H1 (cell line): ENCODE measurements around the gene ARHGAP22. TPM values are rescaled to one million over a fixed set of nuclear protein-coding genes. Genes with fewer than 3 reads are reported as not detected.

Experiments used
- CTCF ChIA-PET: fragments of 300-600 bp; sonication (Branson Sonifier 250); formaldehyde crosslinking; loops from one replicate; lab custom pipeline; 2021; ENCODE audit not compliant: partially characterized antibody; lab: Charles Lee
- POLR2A ChIA-PET: fragments of 300-600 bp; sonication (Branson Sonifier 250); formaldehyde crosslinking; loops from one replicate; lab custom pipeline; 2021; ENCODE audit warnings: inconsistent platforms; ENCODE audit not compliant: partially characterized antibody; lab: Charles Lee
- DNase-seq, 2 experiments: peaks; one replicate each; pipeline versions ENCODE4 v3.0.0 to v3.0.0-alpha.2; 2010 to 2022; ENCODE audit warnings: low spot score in 2 of 2, low read depth in 1 of 2, mixed read lengths in 1 of 2
- FAIRE-seq: peaks from 2 replicates; lab custom pipeline; 2011; peaks lifted over from hg19 to GRCh38; lab: Jason Lieb, UNC
- H2AFZ ChIP-seq: 2 replicates; pipeline ENCODE4 v1.8.1; 2012; ENCODE audit warnings: low read length, inconsistent platforms
- H2AK5ac ChIP-seq: 2 replicates; pipeline ENCODE4 v1.6.1; 2013; ENCODE audit warnings: low read depth, low read length
- H2BK120ac ChIP-seq: replicated peaks from 2 replicates; pipeline ENCODE3; 2013; ENCODE audit warnings: low read depth, low read length, inconsistent platforms
- H2BK12ac ChIP-seq: 2 replicates; pipeline ENCODE4 v1.6.1; 2013; ENCODE audit warnings: low read depth, low read length
- H2BK15ac ChIP-seq: 2 replicates; pipeline ENCODE4 v1.6.1; 2013; ENCODE audit warnings: low read length
- H2BK20ac ChIP-seq: 2 replicates; pipeline ENCODE4 v1.6.1; 2013; ENCODE audit warnings: low read length
- H2BK5ac ChIP-seq: 2 replicates; pipeline ENCODE4 v1.6.1; 2013; ENCODE audit warnings: low read depth, low read length
- H3K14ac ChIP-seq: 2 replicates; pipeline ENCODE4 v1.6.1; 2013; ENCODE audit warnings: inconsistent platforms; ENCODE audit not compliant: insufficient read length
- H3K18ac ChIP-seq: 2 replicates; pipeline ENCODE4 v1.6.1; 2013; ENCODE audit warnings: low read length; ENCODE audit errors: extremely low read depth
- H3K23ac ChIP-seq: 2 replicates; pipeline ENCODE4 v1.6.1; 2013; ENCODE audit warnings: inconsistent platforms; ENCODE audit not compliant: insufficient read length
- H3K23me2 ChIP-seq: 2 replicates; pipeline ENCODE4 v1.6.1; 2013; ENCODE audit warnings: low read depth, low read length
- H3K27ac ChIP-seq: 2 replicates; pipeline ENCODE4 v1.6.1; 2011; ENCODE audit warnings: low read depth, low read length, inconsistent platforms
- H3K27me3 ChIP-seq, 4 experiments: replicated peaks in 1 of 4; 1 replicate in 1 of 4; 2 replicates in 3 of 4; pipeline versions ENCODE4 v1.6.1 to v1.8.1; 2011 to 2013; ENCODE audit warnings: low read length in 3 of 4, mild to moderate bottlenecking in 3 of 4, inconsistent platforms in 2 of 4, mixed read lengths in 2 of 4, moderate library complexity in 1 of 4; ENCODE audit not compliant: control insufficient read depth in 3 of 4, insufficient read depth in 3 of 4; ENCODE audit errors: extremely low read depth in 1 of 4
- H3K36me3 ChIP-seq, 4 experiments: 2 replicates each; pipeline versions ENCODE4 v1.6.1 to v1.8.1; 2011 to 2013; ENCODE audit warnings: mild to moderate bottlenecking in 4 of 4, low read length in 3 of 4, moderate library complexity in 2 of 4, control low read depth in 1 of 4, inconsistent platforms in 1 of 4; ENCODE audit not compliant: insufficient read depth in 4 of 4, control insufficient read depth in 2 of 4
- H3K4ac ChIP-seq: replicated peaks from 2 replicates; pipeline ENCODE3; 2013; ENCODE audit warnings: low read length, low read depth, mixed read lengths, inconsistent platforms; ENCODE audit not compliant: insufficient read length
- H3K4me1 ChIP-seq, 4 experiments: replicated peaks in 1 of 4; 1 replicate in 1 of 4; 2 replicates in 3 of 4; pipeline versions ENCODE4 v1.6.1 to v1.8.1; 2011 to 2013; ENCODE audit warnings: low read length in 3 of 4, inconsistent platforms in 2 of 4, mixed read lengths in 1 of 4; ENCODE audit not compliant: insufficient read depth in 4 of 4, control insufficient read depth in 3 of 4
- H3K4me2 ChIP-seq, 2 experiments: 2 replicates each; pipeline versions ENCODE4 v1.6.1 to v1.8.1; 2011 to 2013; ENCODE audit warnings: low read depth in 2 of 2, low read length in 2 of 2, control low read depth in 1 of 2, inconsistent platforms in 1 of 2, mild to moderate bottlenecking in 1 of 2; ENCODE audit not compliant: insufficient read depth in 1 of 2
- H3K4me3 ChIP-seq, 4 experiments: fragments of 200-600, 300-600 bp in 1 of 4; sonication (generic), shearing (Covaris generic), sonication (Bioruptor Twin) in 1 of 4; 2 replicates each; pipeline versions ENCODE4 v1.5.1 to v1.8.1; 2011 to 2016; ENCODE audit warnings: low read length in 4 of 4, low read depth in 3 of 4, control low read depth in 2 of 4, inconsistent platforms in 2 of 4, mild to moderate bottlenecking in 2 of 4, mixed read lengths in 1 of 4, moderate library complexity in 1 of 4; ENCODE audit not compliant: insufficient read depth in 2 of 4; ENCODE audit errors: extremely low read depth in 1 of 4
- H3K56ac ChIP-seq: replicated peaks from 2 replicates; pipeline ENCODE3; 2013; ENCODE audit warnings: low read depth, mild to moderate bottlenecking, mixed read lengths, low read length, inconsistent platforms; ENCODE audit not compliant: insufficient read length
- H3K79me1 ChIP-seq: 2 replicates; pipeline ENCODE4 v1.6.1; 2013; ENCODE audit warnings: low read depth, low read length, control low read depth
- H3K79me2 ChIP-seq, 2 experiments: 2 replicates each; pipeline versions ENCODE4 v1.6.1 to v1.8.1; 2012 to 2013; ENCODE audit warnings: low read length in 2 of 2, mild to moderate bottlenecking in 2 of 2, inconsistent platforms in 1 of 2; ENCODE audit not compliant: insufficient read depth in 2 of 2, control insufficient read depth in 1 of 2
- H3K9ac ChIP-seq, 4 experiments: replicated peaks in 1 of 4; 1 replicate in 1 of 4; 2 replicates in 3 of 4; pipeline versions ENCODE4 v1.6.1 to v1.8.1; 2011 to 2013; ENCODE audit warnings: low read depth in 3 of 4, low read length in 3 of 4, control low read depth in 2 of 4, mild to moderate bottlenecking in 2 of 4, moderate library complexity in 2 of 4, inconsistent platforms in 1 of 4; ENCODE audit errors: extremely low read depth in 1 of 4
- H3K9me3 ChIP-seq, 2 experiments: 2 replicates each; pipeline versions ENCODE4 v1.6.1 to v1.8.1; 2012 to 2013; ENCODE audit warnings: mild to moderate bottlenecking in 2 of 2, moderate library complexity in 2 of 2, control low read depth in 1 of 2, inconsistent platforms in 1 of 2, low read depth in 1 of 2, low read length in 1 of 2, mixed read lengths in 1 of 2; ENCODE audit not compliant: insufficient read depth in 2 of 2
- H4K20me1 ChIP-seq, 2 experiments: replicated peaks in 1 of 2; 2 replicates each; pipeline versions ENCODE3 to v1.8.1; 2011 to 2013; ENCODE audit warnings: inconsistent platforms in 2 of 2, low read length in 2 of 2, mild to moderate bottlenecking in 1 of 2; ENCODE audit not compliant: insufficient read depth in 2 of 2, control insufficient read depth in 1 of 2
- H4K5ac ChIP-seq: 2 replicates; pipeline ENCODE4 v1.6.1; 2013; ENCODE audit warnings: low read length, low read depth, mixed read lengths, inconsistent platforms; ENCODE audit not compliant: insufficient read length
- H4K8ac ChIP-seq: 2 replicates; pipeline ENCODE4 v1.8.0; 2013; ENCODE audit warnings: mild to moderate bottlenecking, moderate library complexity, low read length, inconsistent platforms; ENCODE audit not compliant: insufficient read depth; ENCODE audit errors: extremely low read depth
- H4K91ac ChIP-seq: replicated peaks from 2 replicates; pipeline ENCODE3; 2013; ENCODE audit warnings: low read length, mixed read lengths, inconsistent platforms; ENCODE audit not compliant: insufficient read length
- BCL11A ChIP-seq, 2 experiments: IDR thresholded peaks; one replicate each; pipeline ENCODE4 v1.6.1; 2011; ENCODE audit warnings: low read depth in 2 of 2, low read length in 2 of 2, mild to moderate bottlenecking in 2 of 2
- CREB1 ChIP-seq: IDR thresholded peaks from 2 replicates; pipeline ENCODE4 v1.6.1; 2012; ENCODE audit warnings: inconsistent platforms
- NANOG ChIP-seq: IDR thresholded peaks from 2 replicates; pipeline ENCODE4 v1.6.1; 2011; ENCODE audit warnings: low read length, low read depth, mild to moderate bottlenecking, inconsistent platforms; ENCODE audit not compliant: insufficient read depth, poor library complexity, severe bottlenecking
- NRF1 ChIP-seq: IDR thresholded peaks from 2 replicates; pipeline ENCODE4 v1.6.1; 2011; ENCODE audit warnings: mild to moderate bottlenecking, low read depth, low read length, improper control_type of control experiment
- POU5F1 ChIP-seq: IDR thresholded peaks from 2 replicates; pipeline ENCODE4 v1.6.1; 2011; ENCODE audit warnings: low read depth, mild to moderate bottlenecking, low read length, moderate library complexity
- SIX5 ChIP-seq: IDR thresholded peaks from 2 replicates; pipeline ENCODE4 v1.6.1; 2011; ENCODE audit warnings: mild to moderate bottlenecking, low read depth, low read length
- SP4 ChIP-seq: IDR thresholded peaks from 2 replicates; pipeline ENCODE4 v1.6.1; 2012; ENCODE audit warnings: low read length, inconsistent platforms
- TAF1 ChIP-seq: IDR thresholded peaks from 2 replicates; pipeline ENCODE4 v1.6.1; 2011; ENCODE audit warnings: mild to moderate bottlenecking, low read depth, low read length
- TBP ChIP-seq: IDR thresholded peaks from 2 replicates; pipeline ENCODE4 v1.6.1; 2011; ENCODE audit warnings: low read depth, low read length, improper control_type of control experiment
- ZNF274 ChIP-seq: IDR thresholded peaks from 2 replicates; pipeline ENCODE4 v1.7.0; 2012; ENCODE audit warnings: low read length, borderline replicate concordance; ENCODE audit errors: extremely low read depth
- WGBS, 2 experiments: shearing (Covaris generic) in 1 of 2; methylation state at CpG; one replicate each; pipeline versions ENCODE4 v1.1.6 to v1.1.7; 2013 to 2015; ENCODE audit warnings: low lambda C conversion rate in 2 of 2, mixed read lengths in 2 of 2, inconsistent platforms in 1 of 2, low coverage in 1 of 2, missing lambda C conversion rate in 1 of 2; ENCODE audit not compliant: insufficient replicate concordance in 2 of 2, insufficient coverage in 1 of 2, insufficient read length in 1 of 2; ENCODE audit errors: extremely low coverage in 1 of 2, missing lambda C conversion rate in 1 of 2; 5-methylcytosine and 5-hydroxymethylcytosine counted together
- polyA plus RNA-seq, 7 experiments: library from polyadenylated mRNA; depleted of rRNA in 3 of 7; stranded (reverse) in 5 of 7; unstranded in 2 of 7; fragments of >200 nt in 5 of 7; fragments of 200-250 nt in 2 of 7; gene quantifications; 1 replicate in 5 of 7; 2 replicates in 1 of 7; 4 replicates in 1 of 7; pipeline versions ENCODE4 v1.2.1 to v1.2.3, GENCODE V29; 2011 to 2013; ENCODE audit warnings: missing spikeins in 2 of 7, mixed read lengths in 2 of 7
- total RNA-seq: library from RNA; stranded (reverse); fragmentation: NEBNext Ultra II Directional; extraction: Animal tissue kit (Norgen Biotek cat#: 25700); gene quantifications from 2 replicates; pipeline ENCODE4 v1.2.1, GENCODE V29; 2021
- TF ChIP-seq, protein P1 (sequence below): IDR thresholded peaks from 2 replicates; pipeline ENCODE4 v1.6.1; 2011; ENCODE audit warnings: low read depth, mild to moderate bottlenecking, low read length; ENCODE audit not compliant: insufficient read depth
- TF ChIP-seq, protein P2 (sequence below): IDR thresholded peaks from 2 replicates; pipeline ENCODE4 v1.6.1; 2012; ENCODE audit warnings: inconsistent platforms

The ARHGAP22 gene
- total and polyA plus RNA-seq, 2 of the 8 experiments (the other 6 are each of a cell fraction or from before 2014, with no cell fraction given): 3.6 to 11.2 TPM

DNA sequence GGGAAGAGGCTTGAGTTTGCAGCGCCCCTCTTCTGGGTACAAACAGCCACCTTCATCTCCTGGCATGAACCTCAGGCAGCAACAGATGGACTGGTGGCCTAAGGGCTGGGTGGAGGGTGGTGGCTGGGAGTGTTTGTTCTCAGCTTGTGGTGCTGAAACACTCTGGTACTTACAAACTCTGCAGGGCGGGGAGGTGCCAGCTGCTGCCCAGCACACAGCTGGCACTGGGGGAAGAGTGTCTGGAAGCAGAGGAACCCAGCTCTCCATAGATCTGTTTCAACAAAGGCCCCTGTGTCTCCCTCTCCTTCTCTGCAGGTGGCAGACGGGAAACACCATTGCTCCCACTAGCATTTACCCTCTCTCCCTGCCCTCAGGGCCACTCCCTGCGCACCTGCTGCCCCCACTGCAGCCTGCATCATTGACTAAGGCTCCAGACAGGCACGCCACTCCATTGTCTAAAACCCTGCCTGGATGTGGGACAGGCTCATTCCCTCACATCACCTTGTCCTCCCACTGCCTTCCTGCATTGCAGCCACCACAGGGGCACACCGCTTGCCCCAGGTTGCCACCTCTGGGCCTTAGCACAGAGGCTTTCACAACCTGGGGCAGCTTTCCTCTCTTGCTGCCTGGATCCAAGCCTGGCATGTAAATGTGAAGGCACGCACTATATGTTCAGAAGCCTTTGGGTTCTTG, 6.5 kb downstream of the ARHGAP22 start:
- no peak overlapping the region for H2AK5ac ChIP-seq
- H2BK15ac ChIP-seq: no peak overlapping the region
- no peak overlapping the region for H3K4ac ChIP-seq
- DNase-seq (no peak), FAIRE-seq (no peak)
- H3K79me1 ChIP-seq: no peaks in the 10 kb centered on the region
- H3K9me3 ChIP-seq: no peaks in the 10 kb centered on the region
- H3K23me2 ChIP-seq: no peaks in the 10 kb centered on the region; the same call in 1 of the 2 replicates
- no peak overlapping the region for H3K23ac ChIP-seq
- H3K56ac ChIP-seq: no peak overlapping the region
- no peaks in the 10 kb centered on the region for H4K20me1 ChIP-seq
- H3K79me2 ChIP-seq: no peaks in the 10 kb centered on the region
- ChIA-PET POLR2A (interaction anchor here (0.6 kb wide), 1 partner anchor 282 kb away, joined by 4 read pairs; no protein-coding TSS in a partner anchor), CTCF (interaction anchor here (1.1 to 2.5 kb wide), 6 partner anchors 9 to 154 kb away, joined by 3 to 15 read pairs (median 4); no protein-coding TSS in a partner anchor)
- H4K91ac ChIP-seq: no peak overlapping the region
- no peak overlapping the region for H3K9ac ChIP-seq
- H3K4me2 ChIP-seq: no peak overlapping the region
- H3K27me3 ChIP-seq: peaks cover 0 to under 1% (median 0%) of the 10 kb centered on the region in 4 experiments; a peak in 3 of 7 replicates
- 82% methylated on average over 7 of the region's 7 CpGs; no CpG with 5 or more reads in 1 of the 2 experiments for WGBS, 2 experiments
- H2BK12ac ChIP-seq: peak overlapping the region; percentile 13; the same call in 1 of the 2 replicates
- 0 out of 2 replicates have a peak overlapping the region, but pooled peaks have one; percentile 72 for H4K8ac ChIP-seq
- H3K36me3 ChIP-seq: no peaks in the 10 kb centered on the region
- H4K5ac ChIP-seq: no peak overlapping the region
- no peak overlapping the region for H2BK5ac ChIP-seq
- no peak overlapping the region for H3K18ac ChIP-seq
- no peak overlapping the region for H3K14ac ChIP-seq
- no peak overlapping the region for H2AFZ ChIP-seq
- peaks cover 2 to 17% (median 8%) of the 10 kb centered on the region in 4 experiments; a peak in 5 of 7 replicates for H3K4me1 ChIP-seq
- H2BK120ac ChIP-seq: no peak overlapping the region
- H2BK20ac ChIP-seq: no peak overlapping the region
- H3K4me3 ChIP-seq: no peak overlapping the region
- H3K27ac ChIP-seq: no peak overlapping the region
- TF ChIP-seq BCL11A (IDR thresholded peaks at IDR 0.05; ENCODE audit: low read depth in 2 of 2, low read length in 2 of 2): no peak
- TF ChIP-seq CREB1: no peak
- TF ChIP-seq NANOG: no peak
- TF ChIP-seq, protein P1, sequence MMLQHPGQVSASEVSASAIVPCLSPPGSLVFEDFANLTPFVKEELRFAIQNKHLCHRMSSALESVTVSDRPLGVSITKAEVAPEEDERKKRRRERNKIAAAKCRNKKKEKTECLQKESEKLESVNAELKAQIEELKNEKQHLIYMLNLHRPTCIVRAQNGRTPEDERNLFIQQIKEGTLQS: no peak
- no peak for TF ChIP-seq NRF1
- no peak for TF ChIP-seq TAF1
- TF ChIP-seq ZNF274: no peak
- TF ChIP-seq, protein P2, sequence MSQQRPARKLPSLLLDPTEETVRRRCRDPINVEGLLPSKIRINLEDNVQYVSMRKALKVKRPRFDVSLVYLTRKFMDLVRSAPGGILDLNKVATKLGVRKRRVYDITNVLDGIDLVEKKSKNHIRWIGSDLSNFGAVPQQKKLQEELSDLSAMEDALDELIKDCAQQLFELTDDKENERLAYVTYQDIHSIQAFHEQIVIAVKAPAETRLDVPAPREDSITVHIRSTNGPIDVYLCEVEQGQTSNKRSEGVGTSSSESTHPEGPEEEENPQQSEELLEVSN: no peak
- TF ChIP-seq SP4: no peak
- no peak for TF ChIP-seq SIX5
- no peak for TF ChIP-seq TBP
- no peak for TF ChIP-seq POU5F1
